Hepatocyte (in vitro differentiated cells): Measurements from ENCODE around the gene PRKG1. TPM values are rescaled to one million over a fixed set of nuclear protein-coding genes. Genes with fewer than 3 reads are reported as not detected.

ENCODE experiments used
- DNase-seq: peaks from one replicate; pipeline ENCODE4 v3.0.0-alpha.2; 2016; ENCODE audit warnings: low spot score
- H2AFZ ChIP-seq: fragments of 200-600 bp; sonication (generic); 2 replicates; pipeline ENCODE4 v1.6.0; 2016; ENCODE audit warnings: antibody characterized with exemption, mild to moderate bottlenecking
- H3K27ac ChIP-seq: fragments of 200-600 bp; sonication (generic); 2 replicates; pipeline ENCODE4 v1.5.1; 2016; ENCODE audit warnings: mild to moderate bottlenecking
- H3K27me3 ChIP-seq: fragments of 200-600 bp; sonication (generic); 2 replicates; pipeline ENCODE4 v1.6.1; 2016
- H3K36me3 ChIP-seq: fragments of 200-600 bp; sonication (generic); replicated peaks from 2 replicates; pipeline ENCODE4 v1.5.1; 2016; ENCODE audit warnings: low read depth; ENCODE audit not compliant: insufficient read depth
- H3K4me1 ChIP-seq: fragments of 200-600 bp; sonication (generic); 2 replicates; pipeline ENCODE4 v1.5.1; 2016; ENCODE audit warnings: mild to moderate bottlenecking, moderate library complexity; ENCODE audit not compliant: insufficient read depth
- H3K4me2 ChIP-seq: fragments of 200-600 bp; sonication (generic); 2 replicates; pipeline ENCODE4 v1.6.0; 2016
- H3K4me3 ChIP-seq: fragments of 200-600 bp; sonication (generic); 2 replicates; pipeline ENCODE4 v1.5.1; 2016; ENCODE audit warnings: mild to moderate bottlenecking
- H3K79me2 ChIP-seq: fragments of 200-600 bp; sonication (generic); 2 replicates; pipeline ENCODE4 v1.6.0; 2017; ENCODE audit warnings: mild to moderate bottlenecking
- H3K9me2 ChIP-seq: fragments of 200-600 bp; sonication (generic); replicated peaks from 2 replicates; pipeline ENCODE4 v1.6.0; 2017; ENCODE audit warnings: mild to moderate bottlenecking; ENCODE audit not compliant: insufficient read depth
- H3K9me3 ChIP-seq: fragments of 200-600 bp; sonication (generic); 2 replicates; pipeline ENCODE4 v1.5.1; 2016; ENCODE audit warnings: low read depth, mild to moderate bottlenecking
- H4K20me1 ChIP-seq: fragments of 200-600 bp; sonication (generic); 2 replicates; pipeline ENCODE4 v1.6.0; 2016; ENCODE audit warnings: mild to moderate bottlenecking; ENCODE audit not compliant: insufficient read depth, poor library complexity, severe bottlenecking
- CTCF ChIP-seq: fragments of 200-600 bp; sonication (generic); IDR thresholded peaks from 2 replicates; pipeline ENCODE4 v1.5.1; 2016; ENCODE audit warnings: antibody characterized with exemption, mild to moderate bottlenecking; ENCODE audit not compliant: poor library complexity
- EZH2 ChIP-seq: fragments of 200-600 bp; sonication (generic); IDR thresholded peaks from 2 replicates; pipeline ENCODE4 v1.6.1; 2016; ENCODE audit warnings: antibody characterized with exemption, mild to moderate bottlenecking, borderline replicate concordance
- EZH2phosphoT487 ChIP-seq: fragments of 200-600 bp; sonication (generic); IDR thresholded peaks from one replicate; pipeline ENCODE4 v1.6.1; 2018; ENCODE audit warnings: antibody characterized with exemption, mild to moderate bottlenecking, low read depth, moderate library complexity; ENCODE audit not compliant: unreplicated experiment, severe bottlenecking
- WGBS: methylation state at CpG from one replicate; pipeline ENCODE4 v1.1.6; 2016; ENCODE audit warnings: low lambda C conversion rate; ENCODE audit errors: missing lambda C conversion rate; 5-methylcytosine and 5-hydroxymethylcytosine counted together
- polyA plus RNA-seq: library from polyadenylated mRNA; unstranded; fragments of >200 nt; fragmentation: Nextera tagmentation; extraction: Ambion mirVana; gene quantifications from 2 replicates; pipeline ENCODE4 v1.2.1, GENCODE V29; 2016
- total RNA-seq: library from RNA; depleted of rRNA; stranded (reverse); fragments of >200 nt; gene quantifications from 2 replicates; pipeline ENCODE4 v1.2.3, GENCODE V29; 2014

The PRKG1 gene
- total and polyA plus RNA-seq, 2 experiments from 2014 or later: 4.0 to 8.1 TPM

GRCh38 chr10:51251110-51251509 lies 176.8 kb downstream of the PRKG1 start:
- no peak for TF ChIP-seq EZH2
- no peak for TF ChIP-seq EZH2phosphoT487
- no peak for TF ChIP-seq CTCF
- Histone ChIP-seq H3K4me1 (peaks cover 4% of the 10 kb centered on the region), H4K20me1 (no peaks in the 10 kb centered on the region), H3K36me3 (no peaks in the 10 kb centered on the region), H3K27me3 (no peaks in the 10 kb centered on the region), H3K27ac (no peak overlapping the region), H3K9me3 (no peaks in the 10 kb centered on the region), H3K79me2 (no peaks in the 10 kb centered on the region), H3K4me3 (no peak overlapping the region), H2AFZ (no peak overlapping the region), H3K9me2 (no peaks in the 10 kb centered on the region), H3K4me2 (no peak overlapping the region)
- WGBS: 69% methylated on average over 1 of the region's 1 CpG
- no peak for DNase-seq

GRCh38 chr10:51255381-51255780 lies 181.1 kb downstream of the PRKG1 start:
- TF ChIP-seq EZH2 (no peak), CTCF (no peak), EZH2phosphoT487 (no peak)
- Histone ChIP-seq H3K27me3 (no peaks in the 10 kb centered on the region), H3K4me3 (no peak overlapping the region), H3K4me1 (no peaks in the 10 kb centered on the region), H2AFZ (no peak overlapping the region), H3K9me2 (no peaks in the 10 kb centered on the region), H4K20me1 (no peaks in the 10 kb centered on the region), H3K4me2 (no peak overlapping the region), H3K9me3 (no peaks in the 10 kb centered on the region), H3K79me2 (no peaks in the 10 kb centered on the region), H3K36me3 (no peaks in the 10 kb centered on the region), H3K27ac (no peak overlapping the region)
- WGBS: 64% methylated on average over 4 of the region's 4 CpGs
- DNase-seq: no peak

- H4K20me1 ChIP-seq: no peaks in the 10 kb centered on the region
- H2AFZ ChIP-seq: no peak overlapping the region
- no peak overlapping the region for H3K27ac ChIP-seq
- no peaks in the 10 kb centered on the region for H3K9me2 ChIP-seq
- no peaks in the 10 kb centered on the region for H3K9me3 ChIP-seq
- no peaks in the 10 kb centered on the region for H3K27me3 ChIP-seq
- TF ChIP-seq EZH2: no peak
- no peak for TF ChIP-seq CTCF
- TF ChIP-seq EZH2phosphoT487: no peak
- H3K4me1 ChIP-seq: no peaks in the 10 kb centered on the region
- no peaks in the 10 kb centered on the region for H3K79me2 ChIP-seq
- no peak overlapping the region for H3K4me2 ChIP-seq
- no peak for DNase-seq
- 91% methylated on average over 7 of the region's 7 CpGs for WGBS
- no peaks in the 10 kb centered on the region for H3K36me3 ChIP-seq
- no peak overlapping the region for H3K4me3 ChIP-seq
These were observed 183.4 kb downstream of the PRKG1 start for GRCh38 chr10:51257511-51258248.
